ENCODE measurements around the gene IGFALS.

DNA sequence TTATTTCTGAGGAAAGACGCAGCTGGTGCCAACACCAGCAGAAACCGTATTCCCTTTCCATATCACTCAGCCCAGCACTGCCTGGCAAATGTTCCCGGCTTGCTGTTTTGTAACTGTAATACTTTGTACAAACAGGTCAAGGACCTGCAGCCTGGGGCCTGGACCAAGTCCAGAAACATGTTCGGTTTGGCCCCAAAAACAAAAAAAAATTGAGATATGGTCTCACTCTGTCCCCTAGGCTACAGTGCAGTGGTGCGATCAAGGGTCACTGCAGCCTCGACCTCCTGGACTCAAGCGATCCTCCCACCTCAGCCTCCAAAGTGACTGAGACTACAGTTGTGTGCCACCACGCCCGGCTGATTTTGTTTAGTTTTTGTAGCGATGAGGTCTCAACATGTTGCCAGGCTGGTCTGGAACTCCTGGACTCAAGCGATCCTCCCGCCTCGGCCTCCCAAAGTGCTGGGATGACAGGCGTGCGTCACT, 31.9 kb upstream of the IGFALS start:
- no peak for TF ChIP-seq RAD21 (IDR thresholded peaks at IDR 0.05; ENCODE audit: low read length)
- no peak for TF ChIP-seq POLR2A (IDR thresholded peaks at IDR 0.05; ENCODE audit: low read depth, low read length)
- TF ChIP-seq, protein P1, sequence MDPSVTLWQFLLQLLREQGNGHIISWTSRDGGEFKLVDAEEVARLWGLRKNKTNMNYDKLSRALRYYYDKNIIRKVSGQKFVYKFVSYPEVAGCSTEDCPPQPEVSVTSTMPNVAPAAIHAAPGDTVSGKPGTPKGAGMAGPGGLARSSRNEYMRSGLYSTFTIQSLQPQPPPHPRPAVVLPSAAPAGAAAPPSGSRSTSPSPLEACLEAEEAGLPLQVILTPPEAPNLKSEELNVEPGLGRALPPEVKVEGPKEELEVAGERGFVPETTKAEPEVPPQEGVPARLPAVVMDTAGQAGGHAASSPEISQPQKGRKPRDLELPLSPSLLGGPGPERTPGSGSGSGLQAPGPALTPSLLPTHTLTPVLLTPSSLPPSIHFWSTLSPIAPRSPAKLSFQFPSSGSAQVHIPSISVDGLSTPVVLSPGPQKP (IDR thresholded peaks at IDR 0.05; ENCODE audit: borderline replicate concordance, low read depth, low read length) = no peak
- TF ChIP-seq, protein P2, sequence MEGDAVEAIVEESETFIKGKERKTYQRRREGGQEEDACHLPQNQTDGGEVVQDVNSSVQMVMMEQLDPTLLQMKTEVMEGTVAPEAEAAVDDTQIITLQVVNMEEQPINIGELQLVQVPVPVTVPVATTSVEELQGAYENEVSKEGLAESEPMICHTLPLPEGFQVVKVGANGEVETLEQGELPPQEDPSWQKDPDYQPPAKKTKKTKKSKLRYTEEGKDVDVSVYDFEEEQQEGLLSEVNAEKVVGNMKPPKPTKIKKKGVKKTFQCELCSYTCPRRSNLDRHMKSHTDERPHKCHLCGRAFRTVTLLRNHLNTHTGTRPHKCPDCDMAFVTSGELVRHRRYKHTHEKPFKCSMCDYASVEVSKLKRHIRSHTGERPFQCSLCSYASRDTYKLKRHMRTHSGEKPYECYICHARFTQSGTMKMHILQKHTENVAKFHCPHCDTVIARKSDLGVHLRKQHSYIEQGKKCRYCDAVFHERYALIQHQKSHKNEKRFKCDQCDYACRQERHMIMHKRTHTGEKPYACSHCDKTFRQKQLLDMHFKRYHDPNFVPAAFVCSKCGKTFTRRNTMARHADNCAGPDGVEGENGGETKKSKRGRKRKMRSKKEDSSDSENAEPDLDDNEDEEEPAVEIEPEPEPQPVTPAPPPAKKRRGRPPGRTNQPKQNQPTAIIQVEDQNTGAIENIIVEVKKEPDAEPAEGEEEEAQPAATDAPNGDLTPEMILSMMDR (conservative IDR thresholded peaks at IDR 0.05; ENCODE audit: low read depth, low read length) = no peak
- no peak for TF ChIP-seq MXI1 (IDR thresholded peaks at IDR 0.05; ENCODE audit: borderline replicate concordance, low read depth, low read length)
- TF ChIP-seq CEBPB (IDR thresholded peaks at IDR 0.05; ENCODE audit: low read depth, low read length) = no peak
- no peak for TF ChIP-seq SMC3 (IDR thresholded peaks at IDR 0.05; ENCODE audit: low read depth, low read length)
- no peak for TF ChIP-seq RCOR1 (IDR thresholded peaks at IDR 0.05; ENCODE audit: insufficient replicate concordance, low read length)
